Parathyroid adenoma (tissue), 2 donors: ENCODE measurements around the gene MYBPC2.

ENCODE experiments used
- H2AFZ ChIP-seq: fragments of 300-600 bp; sonication (generic); one replicate; pipeline ENCODE4 v1.7.0; 2017; ENCODE audit warnings: antibody characterized with exemption, mild to moderate bottlenecking
- H3K27ac ChIP-seq: fragments of 300-600 bp; sonication (generic); one replicate; pipeline ENCODE4 v1.7.0; 2017
- H3K27me3 ChIP-seq: fragments of 300-600 bp; sonication (generic); one replicate; pipeline ENCODE4 v1.7.0; 2017; ENCODE audit warnings: low read length; ENCODE audit not compliant: control insufficient read depth, insufficient read depth
- H3K36me3 ChIP-seq: fragments of 300-600 bp; sonication (generic); one replicate; pipeline ENCODE4 v1.7.0; 2017; ENCODE audit warnings: low read length; ENCODE audit not compliant: control insufficient read depth, insufficient read depth
- H3K4me1 ChIP-seq: fragments of 300-600 bp; sonication (generic); one replicate; pipeline ENCODE4 v1.7.0; 2017; ENCODE audit warnings: control low read depth
- H3K4me2 ChIP-seq: fragments of 300-600 bp; sonication (generic); one replicate; pipeline ENCODE4 v1.7.0; 2017; ENCODE audit warnings: low read length
- H3K4me3 ChIP-seq: fragments of 300-600 bp; sonication (generic); one replicate; pipeline ENCODE4 v1.7.0; 2017; ENCODE audit warnings: low read depth, low read length
- H3K79me2 ChIP-seq: fragments of 300-600 bp; sonication (generic); one replicate; pipeline ENCODE4 v1.7.0; 2017; ENCODE audit warnings: control low read depth
- H3K9ac ChIP-seq: fragments of 300-600 bp; sonication (generic); one replicate; pipeline ENCODE4 v1.7.0; 2017; ENCODE audit warnings: mild to moderate bottlenecking
- H3K9me3 ChIP-seq: fragments of 300-600 bp; sonication (generic); one replicate; pipeline ENCODE4 v1.7.0; 2017; ENCODE audit warnings: low read length; ENCODE audit not compliant: control insufficient read depth
- TF ChIP-seq, protein P1 (sequence below): fragments of 300-600 bp; sonication (generic); IDR thresholded peaks from one replicate; pipeline ENCODE4 v1.7.0; 2017; ENCODE audit warnings: antibody characterized with exemption, mild to moderate bottlenecking
- donor health status: primary hyperparathyroidism.

MYBPC2 gene

DNA sequence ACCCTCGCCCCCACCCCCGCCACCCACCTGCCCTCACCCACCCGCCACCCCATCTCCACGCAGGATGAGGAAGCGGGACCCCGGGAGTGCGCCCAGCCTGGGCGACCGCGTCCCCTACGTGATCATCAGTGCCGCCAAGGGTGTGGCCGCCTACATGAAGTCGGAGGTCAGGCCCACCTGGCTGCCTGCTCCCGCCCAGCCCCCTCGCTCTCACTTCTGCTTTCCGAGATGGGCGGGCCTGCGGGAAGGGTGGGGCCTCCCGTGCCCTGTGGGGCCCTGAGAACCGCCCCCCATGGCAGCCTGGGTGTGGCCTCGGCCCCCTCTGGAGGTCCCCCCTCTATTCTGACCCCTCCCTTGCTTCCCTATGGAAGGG, 17.0 kb upstream of the MYBPC2 start:
- Histone ChIP-seq H2AFZ (no peak overlapping the region), H3K4me3 (no peak overlapping the region), H3K4me1 (no peaks in the 10 kb centered on the region), H3K27ac (no peak overlapping the region), H3K79me2 (no peaks in the 10 kb centered on the region), H3K9ac (no peak overlapping the region), H3K36me3 (no peaks in the 10 kb centered on the region), H3K9me3 (no peaks in the 10 kb centered on the region), H3K27me3 (no peaks in the 10 kb centered on the region), H3K4me2 (no peak overlapping the region)
- TF ChIP-seq, protein P1, sequence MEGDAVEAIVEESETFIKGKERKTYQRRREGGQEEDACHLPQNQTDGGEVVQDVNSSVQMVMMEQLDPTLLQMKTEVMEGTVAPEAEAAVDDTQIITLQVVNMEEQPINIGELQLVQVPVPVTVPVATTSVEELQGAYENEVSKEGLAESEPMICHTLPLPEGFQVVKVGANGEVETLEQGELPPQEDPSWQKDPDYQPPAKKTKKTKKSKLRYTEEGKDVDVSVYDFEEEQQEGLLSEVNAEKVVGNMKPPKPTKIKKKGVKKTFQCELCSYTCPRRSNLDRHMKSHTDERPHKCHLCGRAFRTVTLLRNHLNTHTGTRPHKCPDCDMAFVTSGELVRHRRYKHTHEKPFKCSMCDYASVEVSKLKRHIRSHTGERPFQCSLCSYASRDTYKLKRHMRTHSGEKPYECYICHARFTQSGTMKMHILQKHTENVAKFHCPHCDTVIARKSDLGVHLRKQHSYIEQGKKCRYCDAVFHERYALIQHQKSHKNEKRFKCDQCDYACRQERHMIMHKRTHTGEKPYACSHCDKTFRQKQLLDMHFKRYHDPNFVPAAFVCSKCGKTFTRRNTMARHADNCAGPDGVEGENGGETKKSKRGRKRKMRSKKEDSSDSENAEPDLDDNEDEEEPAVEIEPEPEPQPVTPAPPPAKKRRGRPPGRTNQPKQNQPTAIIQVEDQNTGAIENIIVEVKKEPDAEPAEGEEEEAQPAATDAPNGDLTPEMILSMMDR = no peak

DNA sequence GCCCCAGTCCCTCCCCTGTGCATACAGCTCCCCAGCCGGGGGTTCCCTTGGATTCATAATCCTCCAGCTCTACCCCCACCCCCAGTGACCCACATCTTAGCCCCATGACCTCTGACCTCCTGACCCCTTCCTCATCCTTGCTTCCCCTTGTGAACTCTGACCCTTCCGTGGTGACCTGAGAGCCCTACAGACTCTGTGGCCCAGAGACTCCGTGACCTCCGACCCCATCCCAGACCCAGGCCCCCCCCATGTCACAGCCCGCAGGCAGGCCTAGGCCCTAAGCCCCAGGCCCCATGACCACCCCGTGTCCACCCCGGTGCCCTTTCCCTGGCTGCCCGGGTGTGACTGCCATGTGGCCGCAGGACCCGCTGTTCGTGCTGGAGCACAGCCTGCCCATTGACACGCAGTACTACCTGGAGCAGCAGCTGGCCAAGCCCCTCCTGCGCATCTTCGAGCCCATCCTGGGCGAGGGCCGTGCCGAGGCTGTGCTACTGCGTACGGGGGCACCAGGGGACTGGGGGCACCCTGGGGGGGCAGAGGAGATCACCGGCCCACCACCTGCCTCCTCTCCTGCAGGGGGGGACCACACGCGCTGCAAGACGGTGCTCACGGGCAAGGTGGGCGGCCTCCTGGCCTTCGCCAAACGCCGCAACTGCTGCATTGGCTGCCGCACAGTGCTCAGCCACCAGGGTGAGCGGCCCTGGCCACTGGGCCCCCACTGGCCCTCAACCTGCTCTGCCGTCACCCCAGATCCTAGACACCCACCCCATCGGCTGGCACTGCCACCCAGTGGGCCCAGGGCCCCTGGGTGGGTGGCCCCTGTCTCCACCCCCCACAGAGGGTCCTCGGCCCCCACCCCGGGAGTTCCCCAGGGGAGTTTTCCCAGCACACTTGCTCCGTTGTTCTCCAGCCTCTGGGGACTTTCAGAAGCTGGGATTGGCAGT, 16.4 kb upstream of the MYBPC2 start:
- H3K79me2 ChIP-seq = no peaks in the 10 kb centered on the region
- H3K4me3 ChIP-seq = no peak overlapping the region

DNA sequence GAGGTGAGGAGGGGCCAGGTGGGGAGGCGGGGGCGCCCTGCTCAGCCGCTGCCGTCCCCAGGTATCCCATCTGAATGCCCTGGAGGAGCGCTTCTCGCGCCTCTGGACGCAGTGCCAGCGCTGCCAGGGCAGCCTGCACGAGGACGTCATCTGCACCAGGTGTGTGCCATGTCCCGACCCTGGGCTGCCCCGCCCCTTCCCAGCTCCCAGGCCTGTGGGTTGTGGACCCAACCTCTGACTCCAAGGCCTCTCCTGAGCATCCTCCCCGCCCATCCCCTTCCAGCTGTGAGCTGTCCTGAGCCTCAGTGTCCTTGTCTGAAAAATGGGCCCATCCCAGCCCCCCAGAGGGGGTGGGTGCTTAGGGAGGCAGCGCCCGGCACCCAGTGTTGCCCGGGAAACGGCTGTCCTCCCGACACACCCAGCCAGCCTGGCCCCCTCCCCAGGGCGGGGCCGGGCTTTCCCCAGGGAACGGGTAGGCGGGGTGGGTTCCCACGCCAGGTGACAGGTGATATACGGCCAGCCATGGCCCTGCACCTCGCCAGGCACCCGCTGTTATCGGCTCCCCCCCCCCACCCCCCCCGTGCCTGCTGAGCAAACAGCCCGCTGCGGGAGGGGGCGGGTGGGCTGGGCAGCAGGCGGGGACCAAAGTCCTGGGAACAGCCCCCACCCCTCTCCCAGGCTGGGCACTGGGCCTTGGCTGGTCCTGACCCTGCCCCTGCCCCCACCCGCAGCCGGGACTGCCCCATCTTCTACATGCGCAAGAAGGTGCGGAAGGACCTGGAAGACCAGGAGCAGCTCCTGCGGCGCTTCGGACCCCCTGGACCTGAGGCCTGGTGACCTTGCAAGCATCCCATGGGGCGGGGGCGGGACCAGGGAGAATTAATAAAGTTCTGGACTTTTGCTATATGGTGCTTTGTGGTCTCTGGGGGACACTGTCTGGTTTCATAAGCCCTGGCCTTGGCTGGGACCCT, 15.3 kb upstream of the MYBPC2 start:
- Histone ChIP-seq H3K9me3 (no peaks in the 10 kb centered on the region), H3K9ac (no peak overlapping the region), H3K4me3 (no peak overlapping the region), H3K79me2 (no peaks in the 10 kb centered on the region), H3K27ac (no peak overlapping the region), H2AFZ (no peak overlapping the region), H3K27me3 (no peaks in the 10 kb centered on the region), H3K36me3 (no peaks in the 10 kb centered on the region), H3K4me1 (no peaks in the 10 kb centered on the region), H3K4me2 (no peak overlapping the region)
- TF ChIP-seq, protein P1 = no peak

More for the DNA sequence above, 16.4 kb upstream of the MYBPC2 start:
- TF ChIP-seq, protein P1 = no peak
- Histone ChIP-seq H3K4me1 (no peaks in the 10 kb centered on the region), H3K36me3 (no peaks in the 10 kb centered on the region), H3K9ac (no peak overlapping the region), H3K27ac (no peak overlapping the region), H3K9me3 (no peaks in the 10 kb centered on the region), H3K27me3 (no peaks in the 10 kb centered on the region), H3K4me2 (no peak overlapping the region), H2AFZ (no peak overlapping the region)

- H3K36me3 ChIP-seq = no peaks in the 10 kb centered on the region
- H3K9me3 ChIP-seq = no peaks in the 10 kb centered on the region
- no peak within 1 kb of the TSS for H2AFZ ChIP-seq
- H3K9ac ChIP-seq = no peak within 1 kb of the TSS
- H3K79me2 ChIP-seq = no peaks in the 10 kb centered on the region
- no peak within 1 kb of the TSS for H3K4me3 ChIP-seq
- H3K27ac ChIP-seq = no peak within 1 kb of the TSS
- TF ChIP-seq, protein P1 = no peak
- no peaks in the 10 kb centered on the region for H3K4me1 ChIP-seq
- H3K27me3 ChIP-seq = no peaks in the 10 kb centered on the region
- H3K4me2 ChIP-seq = no peak within 1 kb of the TSS
These were observed 14.3 kb upstream of the MYBPC2 start, which contains the start of gene SPIB for GRCh38 chr19:50418176-50419021. TSS of gene SPIB (plus strand) at chr19:50418938. CDS start at chr19:50418963, 25 bp downstream.
